Keratinocyte (primary cell): ENCODE measurements around the gene TRAPPC14. TPM values are rescaled to one million over a fixed set of nuclear protein-coding genes. Genes with fewer than 3 reads are reported as not detected.
A peak's percentile ranks its signal among the peaks of the same experiment; 100 is the strongest.

Experiments
- DNase-seq: peaks from one replicate; pipeline ENCODE4 v3.0.0-alpha.2; 2011; ENCODE audit warnings: low read depth, missing footprints, low spot score
- FAIRE-seq: peaks from 2 replicates; lab custom pipeline; 2011; peaks lifted over from hg19 to GRCh38; lab: Jason Lieb, UNC
- H2AFZ ChIP-seq: 2 replicates; pipeline ENCODE4 v1.6.0; 2012; ENCODE audit warnings: low read length, control low read depth, inconsistent platforms; ENCODE audit not compliant: control insufficient read depth
- H3K27ac ChIP-seq: 2 replicates; pipeline ENCODE4 v1.5.1; 2011; ENCODE audit warnings: low read length; ENCODE audit not compliant: control insufficient read depth, insufficient read depth
- H3K27me3 ChIP-seq: 3 replicates; pipeline ENCODE4 v1.6.0; 2011; ENCODE audit warnings: low read length; ENCODE audit not compliant: control insufficient read depth, insufficient read depth; ENCODE audit errors: extremely low read depth
- H3K36me3 ChIP-seq, 2 experiments: 2 replicates in 1 of 2; 3 replicates in 1 of 2; pipeline ENCODE4 v1.5.1; 2011; ENCODE audit warnings: low read length in 2 of 2, mild to moderate bottlenecking in 1 of 2; ENCODE audit not compliant: control insufficient read depth in 2 of 2, insufficient read depth in 2 of 2; ENCODE audit errors: extremely low read depth in 1 of 2
- H3K4me1 ChIP-seq: 3 replicates; pipeline ENCODE4 v1.5.1; 2011; ENCODE audit warnings: low read length; ENCODE audit not compliant: control insufficient read depth, insufficient read depth; ENCODE audit errors: extremely low read depth
- H3K4me2 ChIP-seq: 3 replicates; pipeline ENCODE4 v1.6.0; 2011; ENCODE audit warnings: low read depth, low read length; ENCODE audit not compliant: control insufficient read depth, insufficient read depth; ENCODE audit errors: extremely low read depth
- H3K4me3 ChIP-seq, 3 experiments: fragments of 200-600 bp in 1 of 3; sonication (generic) in 1 of 3; 2 replicates in 2 of 3; 3 replicates in 1 of 3; pipeline ENCODE4 v1.5.1; 2011 to 2016; ENCODE audit warnings: low read length in 3 of 3, mild to moderate bottlenecking in 3 of 3, control low read depth in 2 of 3, inconsistent platforms in 1 of 3, low read depth in 1 of 3, mixed read lengths in 1 of 3, mixed run types in 1 of 3, moderate library complexity in 1 of 3; ENCODE audit not compliant: control insufficient read depth in 2 of 3, insufficient read depth in 2 of 3; ENCODE audit errors: extremely low read depth in 1 of 3
- H3K79me2 ChIP-seq: 2 replicates; pipeline ENCODE4 v1.6.0; 2012; ENCODE audit warnings: low read length; ENCODE audit not compliant: control insufficient read depth, insufficient read depth
- H3K9ac ChIP-seq: 3 replicates; pipeline ENCODE4 v1.6.0; 2011; ENCODE audit warnings: low read length; ENCODE audit not compliant: control insufficient read depth, insufficient read depth; ENCODE audit errors: extremely low read depth
- H3K9me1 ChIP-seq: 3 replicates; pipeline ENCODE4 v1.6.0; 2011; ENCODE audit warnings: low read length; ENCODE audit not compliant: control insufficient read depth, insufficient read depth; ENCODE audit errors: extremely low read depth
- H3K9me3 ChIP-seq: 2 replicates; pipeline ENCODE4 v1.5.1; 2012; ENCODE audit warnings: low read depth, low read length; ENCODE audit not compliant: control insufficient read depth
- H4K20me1 ChIP-seq: 3 replicates; pipeline ENCODE4 v1.6.0; 2011; ENCODE audit warnings: low read length; ENCODE audit not compliant: control insufficient read depth, insufficient read depth; ENCODE audit errors: extremely low read depth
- CTCF ChIP-seq, 3 experiments: IDR thresholded peaks in 1 of 3; conservative IDR thresholded peaks in 1 of 3; optimal IDR thresholded peaks in 1 of 3; 2 replicates in 2 of 3; 3 replicates in 1 of 3; pipeline versions ENCODE3 to v1.5.1; 2011; ENCODE audit warnings: low read length in 3 of 3, mild to moderate bottlenecking in 3 of 3, moderate library complexity in 2 of 3, control low read depth in 1 of 3, inconsistent platforms in 1 of 3; ENCODE audit not compliant: insufficient read depth in 2 of 3; ENCODE audit errors: extremely low read depth in 1 of 3
- EZH2 ChIP-seq: IDR thresholded peaks from one replicate; pipeline ENCODE4 v1.6.1; 2012; ENCODE audit warnings: inconsistent platforms, mild to moderate bottlenecking, low read length, moderate library complexity
- dilution Hi-C: fragments of 300-500 bp; cut with MboI; formaldehyde crosslinking; loops from one replicate; pipeline ENCODE4 v1.7.0; 2020; ENCODE audit warnings: low sequenced_read_pairs; ENCODE audit not compliant: extremely low pct_ligation_motif_present
- polyA plus RNA-seq, 5 experiments: library from polyadenylated mRNA; depleted of rRNA in 3 of 5; stranded (reverse) in 3 of 5; stranded (forward) in 1 of 5; unstranded in 1 of 5; fragments of >200 nt; gene quantifications; 1 replicate in 1 of 5; 2 replicates in 3 of 5; 3 replicates in 1 of 5; pipeline versions ENCODE4 v1.2.1 to v1.2.3, GENCODE V29; 2011 to 2012; ENCODE audit warnings: missing spikeins in 2 of 5, low read depth in 1 of 5, low replicate concordance in 1 of 5

The TRAPPC14 gene
- polyA plus RNA-seq, 1 donor (not counting 4 experiments of a cell fraction or from before 2014, with no cell fraction given), result 4.7 TPM

GRCh38 chr7:100174582-100174981 is 16.1 kb upstream of the TRAPPC14 start:
- Histone ChIP-seq H2AFZ (no peak overlapping the region), H3K4me3 (no peak overlapping the region), H3K4me1 (no peaks in the 10 kb centered on the region), H3K4me2 (no peak overlapping the region), H3K9me3 (peaks cover 1% of the 10 kb centered on the region), H3K79me2 (no peaks in the 10 kb centered on the region), H3K9me1 (no peaks in the 10 kb centered on the region), H4K20me1 (no peaks in the 10 kb centered on the region), H3K36me3 (no peaks in the 10 kb centered on the region), H3K27me3 (peaks cover 14% of the 10 kb centered on the region), H3K27ac (no peak overlapping the region), H3K9ac (no peak overlapping the region)
- dilution Hi-C loops, result no loop called here
- FAIRE-seq (no peak), DNase-seq (no peak)
- TF ChIP-seq EZH2, result no peak
- TF ChIP-seq CTCF (optimal IDR thresholded peaks at IDR 0.05 in 1 of 3, IDR thresholded peaks at IDR 0.05 in 1 of 3, conservative IDR thresholded peaks at IDR 0.05 in 1 of 3; ENCODE audit: extremely low read depth in 1 of 3, insufficient read depth in 2 of 3, low read length in 3 of 3), result no peak

GRCh38 chr7:100173806-100174495 is 15.4 kb upstream of the TRAPPC14 start:
- Histone ChIP-seq H3K9ac (no peak overlapping the region), H4K20me1 (no peaks in the 10 kb centered on the region), H3K4me3 (no peak overlapping the region), H3K36me3 (no peaks in the 10 kb centered on the region), H3K79me2 (no peaks in the 10 kb centered on the region), H3K27ac (no peak overlapping the region), H3K27me3 (peaks cover 14% of the 10 kb centered on the region), H3K4me2 (no peak overlapping the region), H3K9me1 (no peaks in the 10 kb centered on the region), H3K9me3 (peaks cover 1% of the 10 kb centered on the region), H2AFZ (no peak overlapping the region), H3K4me1 (no peaks in the 10 kb centered on the region)
- TF ChIP-seq EZH2, result no peak
- peak in 1 of 3 experiments; percentile 4 for TF ChIP-seq CTCF (optimal IDR thresholded peaks at IDR 0.05 in 1 of 3, IDR thresholded peaks at IDR 0.05 in 1 of 3, conservative IDR thresholded peaks at IDR 0.05 in 1 of 3; ENCODE audit: extremely low read depth in 1 of 3, insufficient read depth in 2 of 3, low read length in 3 of 3)
- no peak for DNase-seq
- dilution Hi-C loops, result no loop called here
- no peak for FAIRE-seq
